K562 (cell line): ENCODE results near the gene TPO. TPM values are rescaled to one million over a fixed set of nuclear protein-coding genes. Genes with fewer than 3 reads are reported as not detected.

Source experiments
- FOXM1 ChIP-seq, 2 experiments: fragments of 450-650 bp in 1 of 2; sonication (generic) in 1 of 2; formaldehyde crosslinking in 1 of 2; IDR thresholded peaks; 2 replicates each; pipeline versions ENCODE4 v1.6.1 to v1.9.0; 2017 to 2022; ENCODE audit warnings: low read depth in 2 of 2, mild to moderate bottlenecking in 2 of 2, missing genetic modification reagents in 1 of 2, moderate library complexity in 1 of 2
- MTA2 ChIP-seq: fragments of 450-650 bp; IDR thresholded peaks from 2 replicates; pipeline ENCODE4 v1.6.1; 2016; ENCODE audit warnings: low read depth
- TRIM28 ChIP-seq: fragments of 450-650 bp; IDR thresholded peaks from 2 replicates; pipeline ENCODE4 v1.6.1; 2017
- polyA plus RNA-seq, 8 experiments: library from polyadenylated mRNA; depleted of rRNA in 4 of 8; stranded (reverse) in 5 of 8; unstranded in 3 of 8; fragments of >200 nt; fragmentation: Nextera tagmentation in 2 of 8; fragmentation: Illumina TruSeq in 1 of 8; extraction: Ambion mirVana in 2 of 8; extraction: Trizol in 1 of 8; gene quantifications; 2 replicates each; pipeline versions ENCODE4 v1.2.1 to v1.2.3, GENCODE V29; 2011 to 2014; ENCODE audit warnings: inconsistent platforms in 1 of 8, missing spikeins in 1 of 8
- total RNA-seq, 7 experiments: library from RNA; depleted of rRNA in 6 of 7; stranded (reverse); fragments of >200 nt in 6 of 7; fragmentation: Illumina TruSeq in 2 of 7; extraction: Trizol in 2 of 7; gene quantifications; 2 replicates each; pipeline versions ENCODE4 v1.2.1 to v1.2.3, GENCODE V29; 2011 to 2021; ENCODE audit warnings: low replicate concordance in 1 of 7
- TF ChIP-seq, protein P1 (sequence below): fragments of 450-650 bp; formaldehyde crosslinking; IDR thresholded peaks from 2 replicates; pipeline ENCODE4 v1.4.0; 2020; ENCODE audit warnings: mild to moderate bottlenecking, moderate library complexity
- TF ChIP-seq, protein P2 (sequence below): sonication (generic); formaldehyde crosslinking; IDR thresholded peaks from 2 replicates; pipeline ENCODE4 v1.8.1; 2023; ENCODE audit warnings: mild to moderate bottlenecking, missing genetic modification reagents

The TPO gene
- total and polyA plus RNA-seq, 9 of the 15 experiments (the other 6 are each of a cell fraction or from before 2014, with no cell fraction given): not detected

- TF ChIP-seq, protein P1, sequence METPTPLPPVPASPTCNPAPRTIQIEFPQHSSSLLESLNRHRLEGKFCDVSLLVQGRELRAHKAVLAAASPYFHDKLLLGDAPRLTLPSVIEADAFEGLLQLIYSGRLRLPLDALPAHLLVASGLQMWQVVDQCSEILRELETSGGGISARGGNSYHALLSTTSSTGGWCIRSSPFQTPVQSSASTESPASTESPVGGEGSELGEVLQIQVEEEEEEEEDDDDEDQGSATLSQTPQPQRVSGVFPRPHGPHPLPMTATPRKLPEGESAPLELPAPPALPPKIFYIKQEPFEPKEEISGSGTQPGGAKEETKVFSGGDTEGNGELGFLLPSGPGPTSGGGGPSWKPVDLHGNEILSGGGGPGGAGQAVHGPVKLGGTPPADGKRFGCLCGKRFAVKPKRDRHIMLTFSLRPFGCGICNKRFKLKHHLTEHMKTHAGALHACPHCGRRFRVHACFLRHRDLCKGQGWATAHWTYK: no peak
- TF ChIP-seq FOXM1 (IDR thresholded peaks at IDR 0.05; ENCODE audit: low read depth) (no peak), FOXM1 (CRISPR knock-in tag; IDR thresholded peaks at IDR 0.05; ENCODE audit: low read depth) (no peak), TRIM28 (no peak), MTA2 (no peak)
- TF ChIP-seq, protein P2, sequence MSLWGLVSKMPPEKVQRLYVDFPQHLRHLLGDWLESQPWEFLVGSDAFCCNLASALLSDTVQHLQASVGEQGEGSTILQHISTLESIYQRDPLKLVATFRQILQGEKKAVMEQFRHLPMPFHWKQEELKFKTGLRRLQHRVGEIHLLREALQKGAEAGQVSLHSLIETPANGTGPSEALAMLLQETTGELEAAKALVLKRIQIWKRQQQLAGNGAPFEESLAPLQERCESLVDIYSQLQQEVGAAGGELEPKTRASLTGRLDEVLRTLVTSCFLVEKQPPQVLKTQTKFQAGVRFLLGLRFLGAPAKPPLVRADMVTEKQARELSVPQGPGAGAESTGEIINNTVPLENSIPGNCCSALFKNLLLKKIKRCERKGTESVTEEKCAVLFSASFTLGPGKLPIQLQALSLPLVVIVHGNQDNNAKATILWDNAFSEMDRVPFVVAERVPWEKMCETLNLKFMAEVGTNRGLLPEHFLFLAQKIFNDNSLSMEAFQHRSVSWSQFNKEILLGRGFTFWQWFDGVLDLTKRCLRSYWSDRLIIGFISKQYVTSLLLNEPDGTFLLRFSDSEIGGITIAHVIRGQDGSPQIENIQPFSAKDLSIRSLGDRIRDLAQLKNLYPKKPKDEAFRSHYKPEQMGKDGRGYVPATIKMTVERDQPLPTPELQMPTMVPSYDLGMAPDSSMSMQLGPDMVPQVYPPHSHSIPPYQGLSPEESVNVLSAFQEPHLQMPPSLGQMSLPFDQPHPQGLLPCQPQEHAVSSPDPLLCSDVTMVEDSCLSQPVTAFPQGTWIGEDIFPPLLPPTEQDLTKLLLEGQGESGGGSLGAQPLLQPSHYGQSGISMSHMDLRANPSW: no peak
Observed at GRCh38 chr2:1569879-1570450, 156.7 kb downstream of the TPO start (continued).
